MCF 10A (cell line): ENCODE data around the gene VAV2. TPM values are rescaled to one million over a fixed set of nuclear protein-coding genes. Genes with fewer than 3 reads are reported as not detected.

ENCODE experiments used
- BruUV-seq: library from RNA; stranded (reverse); fragments of 400-500 nt; replicated peaks from 2 replicates; lab custom pipeline; 2021; lab: Mats Ljungman, UMichigan
- CTCF ChIA-PET: fragments of 300-600 bp; sonication (Branson Sonifier 250); formaldehyde crosslinking; extraction: SDS; loops from one replicate; lab custom pipeline; 2021; ENCODE audit warnings: antibody characterized with exemption, inconsistent platforms; lab: Yijun Ruan, JAX
- POLR2A ChIA-PET: fragments of 300-600, 350-650 bp; sonication (Branson Sonifier 250); formaldehyde crosslinking; extraction: SDS; loops from one replicate; lab custom pipeline; 2020; ENCODE audit warnings: antibody characterized with exemption, inconsistent platforms; lab: Yijun Ruan, JAX
- DNase-seq: peaks from one replicate; pipeline ENCODE4 v3.0.0-alpha.2; 2018; ENCODE audit not compliant: unreplicated experiment
- H3K27ac Mint-ChIP-seq: one replicate; pipeline ENCODE4 v1.8.0; 2022; ENCODE audit warnings: mild to moderate bottlenecking, low read depth, mixed read lengths; ENCODE audit not compliant: unreplicated experiment
- H3K27me3 Mint-ChIP-seq: one replicate; pipeline ENCODE4 v1.8.0; 2022; ENCODE audit warnings: mixed read lengths; ENCODE audit not compliant: insufficient read depth, unreplicated experiment
- H3K36me3 Mint-ChIP-seq: one replicate; pipeline ENCODE4 v1.8.0; 2022; ENCODE audit warnings: mild to moderate bottlenecking, moderate library complexity, mixed read lengths; ENCODE audit not compliant: insufficient read depth, unreplicated experiment
- H3K4me1 Mint-ChIP-seq: one replicate; pipeline ENCODE4 v1.8.0; 2022; ENCODE audit warnings: mixed read lengths; ENCODE audit not compliant: insufficient read depth, unreplicated experiment
- H3K4me3 Mint-ChIP-seq: one replicate; pipeline ENCODE4 v1.8.0; 2022; ENCODE audit warnings: mild to moderate bottlenecking, moderate library complexity, mixed read lengths; ENCODE audit not compliant: unreplicated experiment
- H3K9me3 Mint-ChIP-seq: one replicate; pipeline ENCODE4 v1.8.0; 2022; ENCODE audit warnings: mixed read lengths; ENCODE audit not compliant: unreplicated experiment
- intact Hi-C: fragments of 100-400 bp; cut with micrococcal nuclease; formaldehyde crosslinking; loops from 2 replicates; pipeline ENCODE4 v1.14.1; 2022
- total RNA-seq: library from RNA; stranded (reverse); gene quantifications from 2 replicates; pipeline ENCODE4 v1.2.3, GENCODE V29; 2022
- TF ChIP-seq, protein P1 (sequence below): fragments of 200-600 bp; IDR thresholded peaks from one replicate; pipeline ENCODE4 v1.8.0; 2022; ENCODE audit warnings: antibody characterized with exemption, mild to moderate bottlenecking; ENCODE audit not compliant: unreplicated experiment

VAV2 gene
- total RNA-seq, 1 experiment from 2014 or later = 31.0 TPM

- Mint-ChIP-seq H3K4me1 (peaks cover 5% of the 10 kb centered on the region), H3K27me3 (no peaks in the 10 kb centered on the region), H3K9me3 (no peaks in the 10 kb centered on the region), H3K36me3 (peaks cover 25% of the 10 kb centered on the region), H3K27ac (no peak overlapping the region), H3K4me3 (no peak overlapping the region)
- DNase-seq = no peak
- no TSS peak for BruUV-seq
- ChIA-PET POLR2A (interaction anchor here (0.6 kb wide), 1 partner anchor 109 kb away, joined by 3 read pairs; no protein-coding TSS in a partner anchor), CTCF (interaction anchor here (1.2 kb wide), 1 partner anchor 207 kb away, joined by 4 read pairs; no protein-coding TSS in a partner anchor)
- intact Hi-C loops = no loop called here
- TF ChIP-seq, protein P1, sequence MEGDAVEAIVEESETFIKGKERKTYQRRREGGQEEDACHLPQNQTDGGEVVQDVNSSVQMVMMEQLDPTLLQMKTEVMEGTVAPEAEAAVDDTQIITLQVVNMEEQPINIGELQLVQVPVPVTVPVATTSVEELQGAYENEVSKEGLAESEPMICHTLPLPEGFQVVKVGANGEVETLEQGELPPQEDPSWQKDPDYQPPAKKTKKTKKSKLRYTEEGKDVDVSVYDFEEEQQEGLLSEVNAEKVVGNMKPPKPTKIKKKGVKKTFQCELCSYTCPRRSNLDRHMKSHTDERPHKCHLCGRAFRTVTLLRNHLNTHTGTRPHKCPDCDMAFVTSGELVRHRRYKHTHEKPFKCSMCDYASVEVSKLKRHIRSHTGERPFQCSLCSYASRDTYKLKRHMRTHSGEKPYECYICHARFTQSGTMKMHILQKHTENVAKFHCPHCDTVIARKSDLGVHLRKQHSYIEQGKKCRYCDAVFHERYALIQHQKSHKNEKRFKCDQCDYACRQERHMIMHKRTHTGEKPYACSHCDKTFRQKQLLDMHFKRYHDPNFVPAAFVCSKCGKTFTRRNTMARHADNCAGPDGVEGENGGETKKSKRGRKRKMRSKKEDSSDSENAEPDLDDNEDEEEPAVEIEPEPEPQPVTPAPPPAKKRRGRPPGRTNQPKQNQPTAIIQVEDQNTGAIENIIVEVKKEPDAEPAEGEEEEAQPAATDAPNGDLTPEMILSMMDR = no peak
These were observed 204.4 kb downstream of the VAV2 start for GRCh38 chr9:133787754-133788025.

DNA sequence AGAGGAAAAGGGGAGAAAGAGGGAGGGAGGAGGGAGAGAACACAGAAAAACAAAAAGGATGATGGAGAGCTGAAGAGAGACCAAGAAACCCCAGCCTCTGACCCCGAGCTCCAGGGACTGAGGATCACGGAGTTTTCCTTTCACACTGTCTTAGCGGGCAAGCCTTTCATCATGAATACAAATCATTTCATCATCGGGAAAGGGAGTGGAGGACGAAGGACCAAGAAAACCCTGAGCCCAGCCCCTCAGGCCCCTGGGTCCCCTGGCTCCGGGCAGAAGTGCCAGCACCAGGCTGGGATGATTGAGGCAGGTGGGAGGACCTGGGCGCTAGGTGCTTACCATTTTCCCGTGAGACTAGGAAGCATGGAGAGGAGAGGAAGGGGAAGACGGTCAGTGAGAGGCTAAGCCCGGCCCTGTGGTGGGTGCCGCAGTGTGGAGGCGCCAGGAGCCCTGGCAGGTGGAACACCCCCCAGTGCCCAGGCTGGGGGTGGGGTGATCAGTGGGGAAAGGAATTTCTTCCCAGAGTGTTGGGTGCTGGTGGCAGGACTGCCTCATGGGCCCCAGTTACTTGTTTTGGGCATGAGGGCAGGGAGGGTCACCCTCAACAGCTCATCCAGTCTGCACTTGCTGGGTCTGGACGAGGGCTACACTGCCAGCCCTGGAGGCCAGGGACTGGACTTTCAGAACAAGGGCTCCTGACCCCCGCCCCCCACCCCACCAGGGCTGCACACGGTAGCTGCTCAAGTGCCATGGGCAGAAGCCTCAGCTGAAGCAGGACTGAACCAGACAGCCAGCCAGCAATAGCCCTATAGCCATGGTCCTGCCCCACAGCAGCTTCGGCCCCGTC, 205.0 kb downstream of the VAV2 start:
- no peak overlapping the region for H3K4me3 Mint-ChIP-seq
- ChIA-PET POLR2A (interaction anchor here (0.6 kb wide), 1 partner anchor 110 kb away, joined by 3 read pairs; no protein-coding TSS in a partner anchor), CTCF (interaction anchor here (0.5 to 1.2 kb wide), 3 partner anchors 161 to 277 kb away, joined by 3 to 4 read pairs (median 3); no protein-coding TSS in a partner anchor)
- TF ChIP-seq, protein P1 = no peak
- peaks cover 2% of the 10 kb centered on the region for H3K4me1 Mint-ChIP-seq
- intact Hi-C loops = no loop called here
- H3K36me3 Mint-ChIP-seq = peaks cover 25% of the 10 kb centered on the region
- no peak overlapping the region for H3K27ac Mint-ChIP-seq
- H3K27me3 Mint-ChIP-seq = no peaks in the 10 kb centered on the region
- H3K9me3 Mint-ChIP-seq = no peaks in the 10 kb centered on the region
- no peak for DNase-seq
- no TSS peak for BruUV-seq

DNA sequence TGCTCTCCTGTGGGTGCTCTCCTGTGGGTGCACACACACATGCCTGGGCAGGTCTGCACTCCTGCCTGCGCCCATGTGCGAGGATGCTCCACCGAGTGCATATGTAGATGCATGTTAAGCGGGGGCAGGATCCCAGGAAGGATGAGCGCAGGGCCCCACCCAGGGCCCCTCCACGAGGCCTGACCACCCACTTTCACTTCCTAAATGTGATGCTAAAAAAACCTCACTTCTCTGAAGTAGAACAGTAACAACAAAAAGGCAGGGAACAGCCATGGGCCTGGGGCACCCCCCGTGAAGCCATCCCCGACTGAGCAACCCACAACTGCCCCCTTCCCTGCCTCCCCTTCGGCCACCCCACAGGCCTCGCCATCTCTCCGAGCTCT, 205.8 kb downstream of the VAV2 start:
- CTCF ChIA-PET = interaction anchor here (0.6 to 0.8 kb wide), 2 partner anchors 8 to 47 kb away, joined by 3 read pairs; no protein-coding TSS in a partner anchor
- H3K4me1 Mint-ChIP-seq = no peaks in the 10 kb centered on the region
- TF ChIP-seq, protein P1 = no peak
- no peak overlapping the region for H3K4me3 Mint-ChIP-seq
- no peak overlapping the region for H3K27ac Mint-ChIP-seq
- BruUV-seq = no TSS peak
- DNase-seq = no peak
- H3K27me3 Mint-ChIP-seq = no peaks in the 10 kb centered on the region
- POLR2A ChIA-PET = no interaction called here
- H3K9me3 Mint-ChIP-seq = no peaks in the 10 kb centered on the region
- intact Hi-C loops = no loop called here
- peaks cover 25% of the 10 kb centered on the region for H3K36me3 Mint-ChIP-seq

DNA sequence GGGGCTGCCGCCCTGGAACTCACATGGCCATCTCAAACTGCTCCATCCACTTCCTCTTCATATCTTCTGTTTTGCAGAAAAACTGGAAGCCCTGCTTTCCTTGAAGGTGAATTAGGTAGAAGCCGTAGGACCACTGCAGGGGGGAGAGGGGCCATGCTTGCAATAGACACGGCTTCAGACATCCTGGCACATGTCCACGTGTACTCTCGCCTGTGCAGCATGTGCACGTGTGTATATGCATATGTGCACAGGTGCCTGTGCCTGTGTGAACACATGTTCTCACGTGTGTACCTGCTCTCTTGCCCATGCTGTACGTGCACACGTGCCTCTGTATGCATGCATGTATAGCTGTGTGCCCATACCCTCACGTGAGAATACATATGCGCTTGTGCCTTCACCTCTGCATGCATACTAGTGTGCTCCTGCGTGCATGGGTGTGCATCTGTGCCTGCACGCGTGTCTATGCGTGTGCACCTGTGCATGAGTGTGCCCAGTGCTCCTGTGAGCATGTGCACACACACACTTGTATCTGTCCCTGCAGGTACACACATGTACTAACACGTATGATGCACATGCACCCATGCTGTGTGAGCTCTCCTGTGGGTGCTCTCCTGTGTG, 206.3 kb downstream of the VAV2 start:
- H3K4me3 Mint-ChIP-seq = no peak overlapping the region
- POLR2A ChIA-PET = no interaction called here
- CTCF ChIA-PET = interaction anchor here (0.6 to 0.8 kb wide), 2 partner anchors 8 to 46 kb away, joined by 3 read pairs; no protein-coding TSS in a partner anchor
- H3K27me3 Mint-ChIP-seq = no peaks in the 10 kb centered on the region
- BruUV-seq = no TSS peak
- TF ChIP-seq, protein P1 = no peak
- no peak overlapping the region for H3K27ac Mint-ChIP-seq
- H3K4me1 Mint-ChIP-seq = no peaks in the 10 kb centered on the region
- peaks cover 25% of the 10 kb centered on the region for H3K36me3 Mint-ChIP-seq
- no peak for DNase-seq
- intact Hi-C loops = no loop called here
- no peaks in the 10 kb centered on the region for H3K9me3 Mint-ChIP-seq
